Breast epithelium (tissue), 3 donors: Measurements from ENCODE around the gene GALNT9.

Experiments
- POLR2A ChIP-seq: fragments of 450-650 bp; IDR thresholded peaks from one replicate; pipeline ENCODE4 v1.6.1; 2016; ENCODE audit warnings: antibody characterized with exemption, mild to moderate bottlenecking, moderate library complexity
- TF ChIP-seq, protein P1 (sequence below), 3 donors: fragments of 450-650 bp; IDR thresholded peaks; one replicate each; pipeline ENCODE4 v1.5.1; 2016 to 2017; ENCODE audit warnings: antibody characterized with exemption in 3 of 3, mild to moderate bottlenecking in 3 of 3, moderate library complexity in 3 of 3

DNA sequence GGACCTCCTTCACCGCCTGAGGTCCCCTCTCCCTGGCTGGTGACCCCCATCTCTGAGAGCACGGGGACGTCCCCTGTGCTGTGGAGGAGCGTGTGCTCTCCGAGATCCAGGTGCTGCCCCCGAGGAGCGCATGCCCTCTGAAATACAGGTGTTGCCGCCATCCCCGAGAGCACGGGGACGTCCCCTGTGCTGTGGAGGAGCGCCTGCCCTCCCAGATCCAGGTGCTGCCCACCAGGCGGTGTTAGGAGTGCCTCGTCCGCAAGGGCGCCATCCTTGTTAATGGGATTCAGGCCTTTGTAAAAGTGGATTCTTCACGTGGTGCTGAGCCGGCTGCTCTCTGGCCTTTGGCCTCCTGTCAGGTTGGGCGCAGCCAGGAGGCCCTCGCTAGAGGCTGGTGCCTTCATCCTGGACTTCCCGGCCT lies 175.0 kb downstream of the GALNT9 start:
- TF ChIP-seq, protein P1, sequence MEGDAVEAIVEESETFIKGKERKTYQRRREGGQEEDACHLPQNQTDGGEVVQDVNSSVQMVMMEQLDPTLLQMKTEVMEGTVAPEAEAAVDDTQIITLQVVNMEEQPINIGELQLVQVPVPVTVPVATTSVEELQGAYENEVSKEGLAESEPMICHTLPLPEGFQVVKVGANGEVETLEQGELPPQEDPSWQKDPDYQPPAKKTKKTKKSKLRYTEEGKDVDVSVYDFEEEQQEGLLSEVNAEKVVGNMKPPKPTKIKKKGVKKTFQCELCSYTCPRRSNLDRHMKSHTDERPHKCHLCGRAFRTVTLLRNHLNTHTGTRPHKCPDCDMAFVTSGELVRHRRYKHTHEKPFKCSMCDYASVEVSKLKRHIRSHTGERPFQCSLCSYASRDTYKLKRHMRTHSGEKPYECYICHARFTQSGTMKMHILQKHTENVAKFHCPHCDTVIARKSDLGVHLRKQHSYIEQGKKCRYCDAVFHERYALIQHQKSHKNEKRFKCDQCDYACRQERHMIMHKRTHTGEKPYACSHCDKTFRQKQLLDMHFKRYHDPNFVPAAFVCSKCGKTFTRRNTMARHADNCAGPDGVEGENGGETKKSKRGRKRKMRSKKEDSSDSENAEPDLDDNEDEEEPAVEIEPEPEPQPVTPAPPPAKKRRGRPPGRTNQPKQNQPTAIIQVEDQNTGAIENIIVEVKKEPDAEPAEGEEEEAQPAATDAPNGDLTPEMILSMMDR (IDR thresholded peaks at IDR 0.05) = no peak
- no peak for TF ChIP-seq POLR2A
